Endothelial cell of umbilical vein (primary cell): ENCODE measurements around the gene GADL1. TPM values are rescaled to one million over a fixed set of nuclear protein-coding genes. Genes with fewer than 3 reads are reported as not detected.

Source experiments
- BruUV-seq: library from RNA; stranded (reverse); fragments of 400-500 nt; replicated peaks from 2 replicates; lab custom pipeline; 2021; lab: Mats Ljungman, UMichigan
- CTCF ChIA-PET: fragments of 300-600, 350-600 bp; sonication (Branson Sonifier 250); formaldehyde crosslinking; loops from one replicate; lab custom pipeline; 2021; ENCODE audit warnings: antibody characterized with exemption, inconsistent platforms; lab: Charles Lee
- POLR2A ChIA-PET: fragments of 300-600, 350-600 bp; sonication (Branson Sonifier 250); formaldehyde crosslinking; loops from one replicate; lab custom pipeline; 2021; ENCODE audit warnings: antibody characterized with exemption, inconsistent platforms; lab: Charles Lee
- DNase-seq: peaks from one replicate; pipeline ENCODE4 v3.0.0-alpha.2; 2011; ENCODE audit warnings: low read depth, low spot score
- FAIRE-seq: peaks from 2 replicates; lab custom pipeline; 2011; peaks lifted over from hg19 to GRCh38; lab: Jason Lieb, UNC
- H2AFZ ChIP-seq: 2 replicates; pipeline ENCODE4 v1.6.0; 2012; ENCODE audit warnings: low read depth, low read length, control low read depth, inconsistent platforms
- H3K27ac ChIP-seq: 2 replicates; pipeline ENCODE4 v1.5.1; 2011; ENCODE audit warnings: low read depth, mild to moderate bottlenecking, control low read depth, low read length, moderate library complexity; ENCODE audit not compliant: insufficient read depth
- H3K27me3 ChIP-seq, 2 experiments: 2 replicates each; pipeline versions ENCODE4 v1.6.0 to v1.6.1; 2011; ENCODE audit warnings: low read length in 2 of 2, mixed read lengths in 1 of 2; ENCODE audit not compliant: control insufficient read depth in 2 of 2, insufficient read depth in 2 of 2
- H3K36me3 ChIP-seq, 2 experiments: 2 replicates in 1 of 2; 3 replicates in 1 of 2; pipeline ENCODE4 v1.5.1; 2011; ENCODE audit warnings: low read length in 2 of 2, mild to moderate bottlenecking in 1 of 2, moderate library complexity in 1 of 2; ENCODE audit not compliant: control insufficient read depth in 2 of 2, insufficient read depth in 2 of 2; ENCODE audit errors: extremely low read depth in 1 of 2
- H3K4me1 ChIP-seq: 3 replicates; pipeline ENCODE4 v1.5.1; 2011; ENCODE audit warnings: mild to moderate bottlenecking, low read length; ENCODE audit not compliant: control insufficient read depth, insufficient read depth; ENCODE audit errors: extremely low read depth
- H3K4me2 ChIP-seq: 2 replicates; pipeline ENCODE4 v1.6.1; 2011; ENCODE audit warnings: low read length, control low read depth, mixed read lengths; ENCODE audit not compliant: insufficient read depth
- H3K4me3 ChIP-seq, 3 experiments: fragments of 200-600 bp in 1 of 3; sonication (generic), shearing (Covaris generic) in 1 of 3; replicated peaks in 1 of 3; 2 replicates each; pipeline ENCODE4 v1.5.1; 2011 to 2016; ENCODE audit warnings: control low read depth in 3 of 3, low read length in 3 of 3, mild to moderate bottlenecking in 2 of 3, inconsistent platforms in 1 of 3, low read depth in 1 of 3, moderate library complexity in 1 of 3; ENCODE audit not compliant: insufficient read depth in 1 of 3
- H3K79me2 ChIP-seq: 2 replicates; pipeline ENCODE4 v1.6.0; 2012; ENCODE audit warnings: low read length, inconsistent platforms; ENCODE audit not compliant: control insufficient read depth, insufficient read depth
- H3K9ac ChIP-seq: replicated peaks from 2 replicates; pipeline ENCODE3; 2011; ENCODE audit warnings: low read length, control low read depth; ENCODE audit not compliant: insufficient read depth; ENCODE audit errors: extremely low read depth
- H3K9me1 ChIP-seq: replicated peaks from 3 replicates; pipeline ENCODE4 v1.6.0; 2011; ENCODE audit warnings: mild to moderate bottlenecking, low read length; ENCODE audit not compliant: control insufficient read depth, insufficient read depth; ENCODE audit errors: extremely low read depth
- H3K9me3 ChIP-seq: replicated peaks from 2 replicates; pipeline ENCODE4 v1.5.1; 2012; ENCODE audit warnings: low read length, inconsistent platforms; ENCODE audit not compliant: control insufficient read depth, insufficient read depth
- H4K20me1 ChIP-seq: replicated peaks from 2 replicates; pipeline ENCODE3; 2011; ENCODE audit warnings: mild to moderate bottlenecking, low read length; ENCODE audit not compliant: control insufficient read depth, insufficient read depth; ENCODE audit errors: extremely low read depth
- CTCF ChIP-seq, 2 donors: IDR thresholded peaks; 1 replicate in 1 of 2; 2 replicates in 1 of 2; pipeline ENCODE4 v1.5.1; 2011; ENCODE audit warnings: low read length in 2 of 2, mild to moderate bottlenecking in 2 of 2, moderate library complexity in 2 of 2, control low read depth in 1 of 2, inconsistent platforms in 1 of 2, low read depth in 1 of 2; ENCODE audit not compliant: insufficient read depth in 1 of 2; ENCODE audit errors: extremely low read depth in 1 of 2
- EZH2 ChIP-seq: IDR thresholded peaks from 2 replicates; pipeline ENCODE4 v1.6.1; 2012; ENCODE audit warnings: borderline replicate concordance, low read depth, mild to moderate bottlenecking, moderate library complexity, low read length, inconsistent platforms; ENCODE audit not compliant: severe bottlenecking
- FOS ChIP-seq: IDR thresholded peaks from 2 replicates; pipeline ENCODE4 v1.6.1; 2011; ENCODE audit warnings: mild to moderate bottlenecking, low read length, moderate library complexity, borderline replicate concordance; ENCODE audit not compliant: insufficient read depth
- GATA2 ChIP-seq: IDR thresholded peaks from 2 replicates; pipeline ENCODE4 v1.7.0; 2011; ENCODE audit warnings: low read depth, mild to moderate bottlenecking, moderate library complexity, mixed read lengths, low read length; ENCODE audit not compliant: insufficient read length, insufficient read depth
- JUN ChIP-seq: IDR thresholded peaks from 2 replicates; pipeline ENCODE4 v1.6.1; 2011; ENCODE audit warnings: borderline replicate concordance, low read depth; ENCODE audit not compliant: insufficient read length, insufficient read depth
- MAX ChIP-seq: IDR thresholded peaks from 2 replicates; pipeline ENCODE4 v1.6.1; 2011; ENCODE audit not compliant: insufficient read depth, insufficient read length
- MYC ChIP-seq: IDR thresholded peaks from one replicate; pipeline ENCODE4 v1.6.1; 2011; ENCODE audit warnings: mild to moderate bottlenecking, low read depth, low read length
- POLR2A ChIP-seq: IDR thresholded peaks from 2 replicates; pipeline ENCODE4 v1.6.1; 2012; ENCODE audit warnings: low read depth, mild to moderate bottlenecking, control low read depth, low read length
- POLR2AphosphoS5 ChIP-seq: IDR thresholded peaks from 2 replicates; pipeline ENCODE4 v1.6.1; 2012; ENCODE audit warnings: low read depth, mild to moderate bottlenecking, control low read depth, low read length, moderate library complexity; ENCODE audit not compliant: insufficient read depth
- dilution Hi-C: fragments of 300-500 bp; cut with MboI; formaldehyde crosslinking; loops from one replicate; pipeline ENCODE4 v1.15.0; 2019; ENCODE audit warnings: low sequenced_read_pairs; ENCODE audit not compliant: extremely low pct_ligation_motif_present
- intact Hi-C: fragments of 100-400 bp; cut with micrococcal nuclease; formaldehyde crosslinking; loops from one replicate; pipeline ENCODE4 v1.10.0; 2022
- polyA plus RNA-seq, 4 experiments: library from polyadenylated mRNA; depleted of rRNA in 3 of 4; stranded (reverse) in 3 of 4; unstranded in 1 of 4; fragments of >200 nt; gene quantifications; 2 replicates each; pipeline versions ENCODE4 v1.2.1 to v1.2.3, GENCODE V29; 2011 to 2012; ENCODE audit warnings: missing spikeins in 1 of 4
- total RNA-seq: library from RNA; stranded (reverse); gene quantifications from 2 replicates; pipeline ENCODE4 v1.2.3, GENCODE V29; 2021

Gene GADL1
- total and polyA plus RNA-seq, 2 donors (not counting 3 experiments of a cell fraction or from before 2014, with no cell fraction given): not detected

- CTCF ChIA-PET: interaction anchor here (0.8 to 1.5 kb wide), 3 partner anchors 9 to 670 kb away, joined by 3 to 7 read pairs (median 5); no protein-coding TSS in a partner anchor
- dilution Hi-C loops: no loop called here
- peak; percentile 31 for FAIRE-seq
These were observed 181.5 kb downstream of the GADL1 start for GRCh38 chr3:30712991-30713390.

GRCh38 chr3:30711867-30712266, 182.6 kb downstream of the GADL1 start:
- Histone ChIP-seq H3K9ac (no peak overlapping the region), H3K27me3 (no peaks in the 10 kb centered on the region), H3K4me2 (no peak overlapping the region), H3K4me1 (peaks cover 21% of the 10 kb centered on the region), H3K79me2 (no peaks in the 10 kb centered on the region), H3K4me3 (no peak overlapping the region), H4K20me1 (no peaks in the 10 kb centered on the region), H3K9me3 (no peaks in the 10 kb centered on the region), H3K27ac (no peak overlapping the region), H3K9me1 (no peaks in the 10 kb centered on the region), H2AFZ (no peak overlapping the region), H3K36me3 (no peaks in the 10 kb centered on the region)
- ChIA-PET CTCF (interaction anchor here (1.5 kb wide), 1 partner anchor 669 kb away, joined by 7 read pairs; no protein-coding TSS in a partner anchor), POLR2A (no interaction called here)
- BruUV-seq: no TSS peak
- TF ChIP-seq EZH2 (no peak), JUN (no peak), CTCF (IDR thresholded peaks at IDR 0.05; ENCODE audit: extremely low read depth in 1 of 2, insufficient read depth in 1 of 2, low read depth in 1 of 2, low read length in 2 of 2) (no peak), POLR2A (no peak), POLR2AphosphoS5 (no peak), FOS (no peak), MYC (no peak), MAX (no peak), GATA2 (no peak)
- intact Hi-C loops (no loop called here), dilution Hi-C loops (no loop called here)
- FAIRE-seq (no peak), DNase-seq (no peak)

More at GRCh38 chr3:30712991-30713390, 181.5 kb downstream of the GADL1 start:
- Histone ChIP-seq H3K27me3 (no peaks in the 10 kb centered on the region), H3K9me3 (no peaks in the 10 kb centered on the region), H2AFZ (peak overlapping the region; percentile 44), H3K9me1 (no peaks in the 10 kb centered on the region), H3K36me3 (no peaks in the 10 kb centered on the region), H4K20me1 (no peaks in the 10 kb centered on the region), H3K4me2 (peak overlapping the region; percentile 48), H3K27ac (no peak overlapping the region), H3K79me2 (no peaks in the 10 kb centered on the region), H3K9ac (no peak overlapping the region), H3K4me3 (no peak overlapping the region), H3K4me1 (peaks cover 21% of the 10 kb centered on the region)
- POLR2A ChIA-PET: no interaction called here
- no TSS peak for BruUV-seq
- peak; percentile 43 for DNase-seq
- TF ChIP-seq FOS (no peak), JUN (no peak), GATA2 (no peak), MYC (no peak)
- intact Hi-C loops: no loop called here
